ENCODE measurements around the gene NGFR.
A peak's percentile ranks its signal among the peaks of the same experiment; 100 is the strongest.

Gene NGFR

GRCh38 chr17:49556223-49556943 lies 61.3 kb downstream of the NGFR start:
- Mint-ChIP-seq H3K36me3 (ENCODE audit: low read depth) (no peaks in the 10 kb centered on the region), H3K27ac (peak overlapping the region in 2 of 3 experiments; percentile 78 to 92), H3K27me3 (ENCODE audit: low read depth) (peaks cover 16% of the 10 kb centered on the region), H3K4me1 (peaks cover 53% of the 10 kb centered on the region), H3K4me3 (peak overlapping the region in 2 of 3 experiments; percentile 48 to 66), H3K9me3 (peaks cover 2% of the 10 kb centered on the region)
- TF ChIP-seq, protein P1, sequence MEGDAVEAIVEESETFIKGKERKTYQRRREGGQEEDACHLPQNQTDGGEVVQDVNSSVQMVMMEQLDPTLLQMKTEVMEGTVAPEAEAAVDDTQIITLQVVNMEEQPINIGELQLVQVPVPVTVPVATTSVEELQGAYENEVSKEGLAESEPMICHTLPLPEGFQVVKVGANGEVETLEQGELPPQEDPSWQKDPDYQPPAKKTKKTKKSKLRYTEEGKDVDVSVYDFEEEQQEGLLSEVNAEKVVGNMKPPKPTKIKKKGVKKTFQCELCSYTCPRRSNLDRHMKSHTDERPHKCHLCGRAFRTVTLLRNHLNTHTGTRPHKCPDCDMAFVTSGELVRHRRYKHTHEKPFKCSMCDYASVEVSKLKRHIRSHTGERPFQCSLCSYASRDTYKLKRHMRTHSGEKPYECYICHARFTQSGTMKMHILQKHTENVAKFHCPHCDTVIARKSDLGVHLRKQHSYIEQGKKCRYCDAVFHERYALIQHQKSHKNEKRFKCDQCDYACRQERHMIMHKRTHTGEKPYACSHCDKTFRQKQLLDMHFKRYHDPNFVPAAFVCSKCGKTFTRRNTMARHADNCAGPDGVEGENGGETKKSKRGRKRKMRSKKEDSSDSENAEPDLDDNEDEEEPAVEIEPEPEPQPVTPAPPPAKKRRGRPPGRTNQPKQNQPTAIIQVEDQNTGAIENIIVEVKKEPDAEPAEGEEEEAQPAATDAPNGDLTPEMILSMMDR (IDR thresholded peaks at IDR 0.05; ENCODE audit: unreplicated experiment in 3 of 3) = peak; percentile 98 to 99 (median 98)

DNA sequence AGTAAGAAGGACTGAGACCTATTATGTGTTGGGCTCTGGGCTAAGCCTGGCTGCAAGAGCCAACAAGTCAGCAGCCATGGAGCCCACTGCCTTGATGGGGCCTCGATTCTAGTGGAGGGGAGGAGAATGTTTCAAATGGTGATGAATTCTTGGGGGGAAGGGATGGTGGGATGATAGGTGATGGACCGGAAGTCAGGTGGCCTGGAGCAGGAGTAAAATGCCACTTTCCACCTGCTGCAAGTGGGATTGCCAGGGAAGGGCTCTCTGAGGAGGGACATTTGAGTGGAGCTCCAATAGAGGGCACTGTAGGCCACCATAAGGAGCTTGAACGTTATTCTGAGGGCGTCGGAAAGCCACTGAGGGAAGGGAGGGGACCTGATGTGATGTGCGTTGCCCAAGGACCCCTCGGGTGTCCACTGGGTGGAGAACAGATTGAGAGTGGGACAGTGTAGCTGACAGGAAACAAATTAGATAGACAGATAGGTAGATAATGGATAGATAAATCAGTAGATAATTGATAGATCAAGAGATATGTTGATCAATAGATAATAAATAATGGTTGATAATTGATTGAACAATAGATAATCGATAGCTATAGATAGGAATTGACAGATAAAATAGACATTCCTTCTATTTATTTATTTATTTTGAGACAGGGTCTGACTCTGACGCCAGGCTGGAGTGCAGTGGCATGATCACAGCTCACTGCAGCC lies 62.4 kb downstream of the NGFR start:
- H3K4me1 Mint-ChIP-seq = peaks cover 42% of the 10 kb centered on the region
- H3K4me3 Mint-ChIP-seq = peak overlapping the region in 1 of 3 experiments; percentile 28

More for the DNA sequence above, 62.4 kb downstream of the NGFR start:
- Mint-ChIP-seq H3K9me3 (peaks cover 2% of the 10 kb centered on the region), H3K27me3 (ENCODE audit: low read depth) (peaks cover 19% of the 10 kb centered on the region), H3K27ac (peak overlapping the region in 2 of 3 experiments; percentile 11 to 29), H3K36me3 (ENCODE audit: low read depth) (no peaks in the 10 kb centered on the region)
- TF ChIP-seq, protein P1 (IDR thresholded peaks at IDR 0.05; ENCODE audit: unreplicated experiment in 3 of 3) = peak; percentile 47 to 66 (median 49)

Data from nephron (organoid).